HepG2 (cell line): ENCODE results near the gene PSMB11. TPM values are rescaled to one million over a fixed set of nuclear protein-coding genes. Genes with fewer than 3 reads are reported as not detected.
A peak's percentile ranks its signal among the peaks of the same experiment; 100 is the strongest.

Experiments used
- BRCA1 ChIP-seq: sonication (generic); formaldehyde crosslinking; IDR thresholded peaks from 2 replicates; pipeline ENCODE4 v1.4.0; 2020; ENCODE audit warnings: missing genetic modification reagents
- CBFB ChIP-seq: sonication (generic); formaldehyde crosslinking; IDR thresholded peaks from 2 replicates; pipeline ENCODE4 v1.4.0; 2020; ENCODE audit warnings: missing genetic modification reagents
- CEBPZ ChIP-seq: IDR thresholded peaks from 2 replicates; pipeline ENCODE4 v1.6.1; 2012; ENCODE audit warnings: low read length, improper control_type of control experiment
- DNMT1 ChIP-seq: sonication (generic); formaldehyde crosslinking; IDR thresholded peaks from 2 replicates; pipeline ENCODE4 v1.5.1; 2020; ENCODE audit warnings: mild to moderate bottlenecking, missing genetic modification reagents
- ETS1 ChIP-seq: sonication (generic); formaldehyde crosslinking; IDR thresholded peaks from 2 replicates; pipeline ENCODE4 v1.4.0; 2020; ENCODE audit warnings: missing genetic modification reagents
- MIER3 ChIP-seq: IDR thresholded peaks from 2 replicates; pipeline ENCODE4 v1.6.1; 2016; ENCODE audit warnings: missing compliant biosample characterization, borderline replicate concordance
- MTA3 ChIP-seq: sonication (generic); formaldehyde crosslinking; IDR thresholded peaks from 2 replicates; pipeline ENCODE4 v1.4.0; 2020; ENCODE audit warnings: missing genetic modification reagents
- NONO ChIP-seq, 2 experiments: fragments of 450-650 bp in 1 of 2; sonication (generic) in 1 of 2; formaldehyde crosslinking in 1 of 2; IDR thresholded peaks in 1 of 2; conservative IDR thresholded peaks in 1 of 2; 2 replicates each; pipeline versions ENCODE4 v1.6.1 to v1.8.0; 2017 to 2022; ENCODE audit warnings: mild to moderate bottlenecking in 1 of 2, missing genetic modification reagents in 1 of 2, moderate library complexity in 1 of 2
- PCBP2 ChIP-seq: fragments of 200-400 bp; formaldehyde crosslinking; optimal IDR thresholded peaks from 2 replicates; pipeline ENCODE3; 2018; ENCODE audit warnings: low read length, low read depth; ENCODE audit not compliant: poor library complexity, severe bottlenecking
- U2AF2 ChIP-seq: fragments of 200-400 bp; formaldehyde crosslinking; IDR thresholded peaks from 2 replicates; pipeline ENCODE4 v1.6.1; 2017; ENCODE audit warnings: low read depth, mild to moderate bottlenecking, low read length
- ZBTB44 ChIP-seq: sonication (generic); formaldehyde crosslinking; IDR thresholded peaks from 2 replicates; pipeline ENCODE4 v1.4.0; 2020; ENCODE audit warnings: missing genetic modification reagents
- ZMYM2 ChIP-seq: sonication (generic); formaldehyde crosslinking; IDR thresholded peaks from 2 replicates; pipeline ENCODE4 v1.8.0; 2022; ENCODE audit warnings: mild to moderate bottlenecking, missing genetic modification reagents
- ZNF33A ChIP-seq: sonication (generic); formaldehyde crosslinking; IDR thresholded peaks from 2 replicates; pipeline ENCODE4 v1.5.1; 2020; ENCODE audit warnings: missing genetic modification reagents, mild to moderate bottlenecking, moderate library complexity, borderline replicate concordance
- ZNF549 ChIP-seq: sonication (generic); formaldehyde crosslinking; IDR thresholded peaks from 2 replicates; pipeline ENCODE4 v1.5.0; 2020; ENCODE audit warnings: missing genetic modification reagents
- ZNF629 ChIP-seq: sonication (generic); formaldehyde crosslinking; conservative IDR thresholded peaks from 2 replicates; pipeline ENCODE4 v1.5.0; 2020; ENCODE audit warnings: missing genetic modification reagents
- ZNF770 ChIP-seq: sonication (generic); formaldehyde crosslinking; IDR thresholded peaks from 2 replicates; pipeline ENCODE4 v1.5.0; 2020; ENCODE audit warnings: mild to moderate bottlenecking, missing genetic modification reagents
- ZNF776 ChIP-seq: sonication (generic); formaldehyde crosslinking; IDR thresholded peaks from 2 replicates; pipeline ENCODE4 v1.4.0; 2020; ENCODE audit warnings: mild to moderate bottlenecking, missing genetic modification reagents
- polyA plus RNA-seq, 8 experiments: library from polyadenylated mRNA; depleted of rRNA in 3 of 8; stranded (reverse) in 7 of 8; unstranded in 1 of 8; fragments of >200 nt; fragmentation: Illumina TruSeq in 4 of 8; extraction: Trizol in 4 of 8; gene quantifications; 2 replicates each; pipeline versions ENCODE4 v1.2.1 to v1.2.3, GENCODE V29; 2011 to 2016; ENCODE audit warnings: low read depth in 4 of 8, missing spikeins in 1 of 8, mixed read lengths in 1 of 8; ENCODE audit not compliant: insufficient read depth in 1 of 8
- total RNA-seq, 5 experiments: library from RNA; depleted of rRNA; stranded (reverse); fragments of >200 nt; fragmentation: Illumina TruSeq; extraction: Trizol; gene quantifications; 2 replicates each; pipeline ENCODE4 v1.2.3, GENCODE V29; 2016; ENCODE audit warnings: low read depth in 1 of 5
- TF ChIP-seq, protein P1 (sequence below): IDR thresholded peaks from 2 replicates; pipeline ENCODE4 v1.6.1; 2016
- TF ChIP-seq, protein P2 (sequence below): sonication (generic); formaldehyde crosslinking; IDR thresholded peaks from 2 replicates; pipeline ENCODE4 v1.8.0; 2022; ENCODE audit warnings: mild to moderate bottlenecking, missing genetic modification reagents, moderate library complexity

The PSMB11 gene
- total and polyA plus RNA-seq, 2 of the 13 experiments (the other 11 are each of a cell fraction or from before 2014, with no cell fraction given), result not detected

DNA sequence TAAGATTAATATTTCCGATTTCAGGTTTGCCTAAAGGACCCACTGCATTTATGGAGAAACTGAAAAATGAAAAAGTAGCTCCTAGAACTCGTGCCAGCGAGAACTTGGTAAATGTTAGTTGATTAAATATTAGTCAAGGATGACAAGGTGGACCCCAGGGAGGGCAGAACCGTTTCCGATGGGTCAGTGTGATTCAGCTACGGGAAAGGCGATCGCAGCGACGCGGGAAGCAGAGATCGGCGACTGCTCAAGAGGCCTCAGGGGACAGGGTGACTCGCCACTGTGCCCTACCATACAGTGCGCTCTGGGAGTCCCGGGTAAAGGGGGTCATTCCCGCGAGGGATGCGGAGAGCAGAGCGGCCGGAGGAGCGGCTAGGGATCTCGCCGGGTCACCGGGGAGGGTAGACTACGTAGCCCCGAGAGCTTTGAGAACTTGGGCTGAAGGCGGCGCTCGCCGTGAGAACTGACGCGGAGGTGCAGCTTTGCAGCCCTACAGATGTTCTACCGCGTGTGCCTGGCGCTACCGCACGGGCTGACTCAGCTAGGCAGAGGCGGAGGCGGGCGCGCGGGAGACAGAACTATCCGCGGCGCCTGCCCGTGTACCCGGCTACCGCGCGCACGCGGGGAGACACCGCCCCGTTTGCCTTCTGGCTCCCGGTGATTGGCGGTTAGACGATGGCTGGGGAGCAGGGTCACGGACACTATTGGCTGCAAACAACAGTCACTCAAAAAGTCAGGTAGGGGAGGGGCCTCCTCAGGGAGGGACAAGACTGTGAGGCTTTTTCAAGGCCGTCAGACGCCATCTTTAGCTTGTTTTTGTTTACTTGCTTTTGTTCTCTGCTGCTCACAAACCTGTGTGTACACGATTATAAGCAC, 35.2 kb upstream of the PSMB11 start (continued):
- TF ChIP-seq CEBPZ (no peak), ZNF776 (CRISPR knock-in tag) (peak; percentile 99), CBFB (CRISPR knock-in tag) (peak; percentile 98), PCBP2 (no peak), U2AF2 (no peak), MIER3 (CRISPR knock-in tag) (peak; percentile 95), DNMT1 (CRISPR knock-in tag) (peak; percentile 94; the same call in 1 of the 2 replicates), ZNF770 (peak; percentile 82), ETS1 (CRISPR knock-in tag) (peak; percentile 97), ZNF33A (peak; percentile 97; the same call in 1 of the 2 replicates), ZNF629 (CRISPR knock-in tag) (peak; percentile 67; the same call in 1 of the 2 replicates), NONO (IDR thresholded peaks at IDR 0.05) (no peak), NONO (CRISPR knock-in tag; conservative IDR thresholded peaks at IDR 0.05) (peak; percentile 99), ZBTB44 (CRISPR knock-in tag) (peak; percentile 94), ZMYM2 (CRISPR knock-in tag) (peak; percentile 100), ZNF549 (CRISPR knock-in tag) (peak; percentile 92; the same call in 1 of the 2 replicates), BRCA1 (CRISPR knock-in tag) (peak; percentile 90), MTA3 (CRISPR knock-in tag) (peak; percentile 83; the same call in 1 of the 2 replicates)
- TF ChIP-seq, protein P1, sequence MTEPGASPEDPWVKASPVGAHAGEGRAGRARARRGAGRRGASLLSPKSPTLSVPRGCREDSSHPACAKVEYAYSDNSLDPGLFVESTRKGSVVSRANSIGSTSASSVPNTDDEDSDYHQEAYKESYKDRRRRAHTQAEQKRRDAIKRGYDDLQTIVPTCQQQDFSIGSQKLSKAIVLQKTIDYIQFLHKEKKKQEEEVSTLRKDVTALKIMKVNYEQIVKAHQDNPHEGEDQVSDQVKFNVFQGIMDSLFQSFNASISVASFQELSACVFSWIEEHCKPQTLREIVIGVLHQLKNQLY (CRISPR knock-in tag), result peak; percentile 64; the same call in 1 of the 2 replicates
- TF ChIP-seq, protein P2, sequence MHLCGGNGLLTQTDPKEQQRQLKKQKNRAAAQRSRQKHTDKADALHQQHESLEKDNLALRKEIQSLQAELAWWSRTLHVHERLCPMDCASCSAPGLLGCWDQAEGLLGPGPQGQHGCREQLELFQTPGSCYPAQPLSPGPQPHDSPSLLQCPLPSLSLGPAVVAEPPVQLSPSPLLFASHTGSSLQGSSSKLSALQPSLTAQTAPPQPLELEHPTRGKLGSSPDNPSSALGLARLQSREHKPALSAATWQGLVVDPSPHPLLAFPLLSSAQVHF (CRISPR knock-in tag), result peak; percentile 99
